HFF-Myc (cell line): ENCODE measurements around the gene NCK2.

Experiments
- DNase-seq: peaks from one replicate; pipeline ENCODE4 v3.0.0-alpha.2; 2011; ENCODE audit warnings: low read depth; ENCODE audit errors: extremely low read depth
- H3K4me3 ChIP-seq: replicated peaks from 2 replicates; pipeline ENCODE4 v1.5.1; 2011; ENCODE audit warnings: low read depth, mild to moderate bottlenecking, control low read depth, low read length
- CTCF ChIP-seq: IDR thresholded peaks from 2 replicates; pipeline ENCODE4 v1.5.1; 2012; ENCODE audit warnings: mild to moderate bottlenecking, low read depth, low read length, control low read depth; ENCODE audit errors: missing control alignments

Gene NCK2

GRCh38 chr2:105748566-105748965 is 3.9 kb downstream of the NCK2 start:
- DNase-seq = no peak
- H3K4me3 ChIP-seq = no peak overlapping the region
- TF ChIP-seq CTCF = no peak

GRCh38 chr2:105749583-105750400 is 5.1 kb downstream of the NCK2 start:
- H3K4me3 ChIP-seq = no peak overlapping the region
- TF ChIP-seq CTCF = no peak
- DNase-seq = no peak

- TF ChIP-seq CTCF = no peak
- DNase-seq = no peak
- H3K4me3 ChIP-seq = no peak overlapping the region
Observed at GRCh38 chr2:105750735-105751134, 6.0 kb downstream of the NCK2 start.

- DNase-seq = no peak
- TF ChIP-seq CTCF = no peak
- no peak overlapping the region for H3K4me3 ChIP-seq
Observed at GRCh38 chr2:105751272-105751671, 6.6 kb downstream of the NCK2 start.

- no peak for TF ChIP-seq CTCF
- H3K4me3 ChIP-seq = no peak overlapping the region
- DNase-seq = no peak
Observed at GRCh38 chr2:105752691-105753358, 8.1 kb downstream of the NCK2 start.

GRCh38 chr2:105753380-105753779 is 8.7 kb downstream of the NCK2 start:
- TF ChIP-seq CTCF = no peak
- no peak for DNase-seq
- H3K4me3 ChIP-seq = no peak overlapping the region
